ENCODE measurements around the gene SHTN1.

SHTN1 gene

DNA sequence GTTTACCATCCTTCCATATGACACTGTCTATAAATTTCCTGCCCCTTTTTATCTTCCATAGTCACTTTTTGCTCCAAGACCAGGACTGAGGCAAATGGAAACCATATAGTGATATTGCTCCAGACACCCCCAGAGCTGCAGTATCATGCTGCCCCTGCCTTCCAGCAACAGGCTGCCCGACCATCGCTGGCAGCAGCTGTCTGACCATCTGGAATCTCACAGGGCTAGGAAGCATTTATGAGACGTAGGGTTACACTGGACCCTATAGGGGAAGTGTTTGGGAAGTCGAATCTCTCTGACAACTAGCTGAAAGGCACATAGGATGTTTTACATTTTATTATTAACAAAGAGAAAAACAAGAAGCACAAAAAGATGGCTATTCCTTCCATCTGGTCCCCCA is 136.3 kb downstream of the SHTN1 start:
- TF ChIP-seq SPI1 (IDR thresholded peaks at IDR 0.05; ENCODE audit: low read depth, low read length) (no peak), POLR2A (IDR thresholded peaks at IDR 0.05; ENCODE audit: low read depth, low read length) (no peak), PAX5 (IDR thresholded peaks at IDR 0.05; ENCODE audit: insufficient read depth, low read length, severe bottlenecking) (no peak), POLR2AphosphoS5 (IDR thresholded peaks at IDR 0.05; ENCODE audit: low read depth, low read length) (no peak), TAF1 (IDR thresholded peaks at IDR 0.05; ENCODE audit: low read depth, low read length) (no peak), POU2F2 (IDR thresholded peaks at IDR 0.05; ENCODE audit: low read depth, low read length) (no peak)
- DNase-seq (ENCODE audit: insufficient read length, low spot score): no peak

DNA sequence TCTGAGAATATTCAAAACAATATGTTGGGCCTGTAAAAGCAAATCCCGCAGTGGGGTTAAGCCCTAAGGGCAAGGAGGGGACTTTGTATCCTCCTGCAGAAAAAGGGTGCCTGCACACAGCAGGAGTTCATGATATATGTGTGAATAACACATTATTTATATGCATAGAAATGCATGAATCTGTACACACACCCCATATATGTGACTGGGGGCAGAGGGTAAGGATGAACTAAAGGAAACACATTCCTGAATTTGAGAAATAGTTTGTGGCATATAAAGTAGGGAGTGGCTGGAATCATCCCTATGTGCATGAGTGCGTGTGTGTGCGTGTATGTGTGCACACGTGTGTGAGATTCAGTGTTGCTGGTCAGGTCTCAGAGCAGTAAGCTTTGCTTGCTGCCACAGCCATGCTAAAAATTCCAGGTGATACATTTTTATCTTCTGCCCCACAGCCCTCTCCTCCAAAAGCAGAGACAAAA is 136.8 kb downstream of the SHTN1 start:
- TF ChIP-seq POU2F2 (IDR thresholded peaks at IDR 0.05; ENCODE audit: low read depth, low read length): no peak
- no peak for TF ChIP-seq PAX5 (IDR thresholded peaks at IDR 0.05; ENCODE audit: insufficient read depth, low read length, severe bottlenecking)
- TF ChIP-seq POLR2AphosphoS5 (IDR thresholded peaks at IDR 0.05; ENCODE audit: low read depth, low read length): no peak
- no peak for TF ChIP-seq POLR2A (IDR thresholded peaks at IDR 0.05; ENCODE audit: low read depth, low read length)
- DNase-seq (ENCODE audit: insufficient read length, low spot score) (no peak), FAIRE-seq (no peak)

More for the DNA sequence above, 136.3 kb downstream of the SHTN1 start:
- no peak for FAIRE-seq

DNA sequence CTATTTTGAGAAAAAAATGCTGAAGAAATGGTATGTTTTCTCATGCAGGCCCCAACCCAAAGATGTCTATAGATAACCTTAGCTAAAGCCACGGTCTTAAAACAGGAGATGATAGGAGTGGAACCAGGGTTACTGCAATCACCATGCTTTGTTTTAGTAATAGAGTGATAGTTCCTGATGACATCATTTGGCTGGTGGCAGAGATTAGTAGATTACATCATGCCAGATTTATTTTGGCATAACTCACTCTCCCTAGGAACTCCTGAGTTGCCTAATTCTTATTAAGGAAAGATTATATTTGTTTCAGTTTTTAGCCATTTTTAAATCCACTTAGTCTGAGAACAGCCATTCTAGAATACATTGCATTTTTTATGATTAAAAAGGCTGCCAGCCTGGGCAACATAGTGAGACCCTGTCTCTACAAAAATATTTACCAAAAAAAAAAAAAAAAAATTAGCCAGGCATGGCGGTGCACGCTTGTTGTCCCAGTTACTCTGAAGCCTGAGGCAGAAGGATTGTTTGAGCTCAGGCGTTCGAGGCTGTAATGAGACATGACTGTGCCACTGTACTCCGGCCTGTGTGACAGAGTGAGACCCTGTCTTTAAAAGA is 137.9 kb downstream of the SHTN1 start:
- TF ChIP-seq PAX5 (IDR thresholded peaks at IDR 0.05; ENCODE audit: insufficient read depth, low read length, severe bottlenecking): no peak
- TF ChIP-seq SPI1 (IDR thresholded peaks at IDR 0.05; ENCODE audit: low read depth, low read length): no peak
- TF ChIP-seq POLR2AphosphoS5 (IDR thresholded peaks at IDR 0.05; ENCODE audit: low read depth, low read length): no peak
- no peak for TF ChIP-seq POLR2A (IDR thresholded peaks at IDR 0.05; ENCODE audit: low read depth, low read length)
- TF ChIP-seq TAF1 (IDR thresholded peaks at IDR 0.05; ENCODE audit: low read depth, low read length): no peak
- no peak for TF ChIP-seq POU2F2 (IDR thresholded peaks at IDR 0.05; ENCODE audit: low read depth, low read length)
- no peak for DNase-seq (ENCODE audit: insufficient read length, low spot score)
- no peak for FAIRE-seq

DNA sequence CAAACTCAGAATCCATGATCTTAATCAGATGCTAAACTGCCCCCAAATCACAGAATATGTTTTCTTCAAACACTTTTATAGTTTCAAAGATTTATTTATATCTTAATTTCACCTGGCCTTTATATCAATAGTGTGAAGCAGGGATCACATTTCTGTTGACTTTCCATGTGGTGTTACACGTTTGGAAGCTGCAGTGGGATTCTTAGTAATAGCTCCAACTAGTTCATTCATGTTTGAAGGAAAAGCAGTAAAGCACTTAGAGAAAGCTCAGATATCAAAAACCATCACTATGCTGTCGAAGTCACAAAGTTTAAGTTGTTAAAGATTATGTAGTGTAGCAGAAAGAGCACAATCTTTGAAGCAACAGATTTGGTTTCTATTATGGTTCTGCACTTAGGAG is 138.9 kb downstream of the SHTN1 start:
- no peak for DNase-seq (ENCODE audit: insufficient read length, low spot score)
- FAIRE-seq: no peak
- TF ChIP-seq POLR2A (IDR thresholded peaks at IDR 0.05; ENCODE audit: low read depth, low read length) (no peak), SPI1 (IDR thresholded peaks at IDR 0.05; ENCODE audit: low read depth, low read length) (no peak)

DNA sequence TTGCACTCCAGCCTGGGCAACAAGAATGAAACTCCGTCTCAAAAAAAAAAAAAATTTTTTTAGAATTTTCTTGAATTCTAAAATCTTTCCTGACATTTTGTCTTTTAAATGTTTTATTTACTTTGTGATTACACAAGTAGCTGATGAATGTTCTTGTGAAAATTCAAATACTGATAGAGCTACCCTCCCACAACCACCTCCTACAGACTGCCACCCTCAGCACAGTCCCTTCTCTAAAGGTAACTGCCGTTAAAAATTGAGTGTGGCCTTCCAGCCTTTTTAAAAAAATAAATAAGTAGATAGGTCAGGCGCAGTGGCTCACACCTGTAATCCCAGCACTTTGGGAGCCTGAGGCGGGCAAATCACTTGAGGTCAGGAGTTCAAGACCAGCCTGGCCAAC is 140.6 kb downstream of the SHTN1 start:
- no peak for FAIRE-seq
- TF ChIP-seq PAX5 (IDR thresholded peaks at IDR 0.05; ENCODE audit: insufficient read depth, low read length, severe bottlenecking) (no peak), SPI1 (IDR thresholded peaks at IDR 0.05; ENCODE audit: low read depth, low read length) (no peak), POLR2A (IDR thresholded peaks at IDR 0.05; ENCODE audit: low read depth, low read length) (no peak), POU2F2 (IDR thresholded peaks at IDR 0.05; ENCODE audit: low read depth, low read length) (no peak), POLR2AphosphoS5 (IDR thresholded peaks at IDR 0.05; ENCODE audit: low read depth, low read length) (no peak), TAF1 (IDR thresholded peaks at IDR 0.05; ENCODE audit: low read depth, low read length) (no peak)
- DNase-seq (ENCODE audit: insufficient read length, low spot score): no peak

DNA sequence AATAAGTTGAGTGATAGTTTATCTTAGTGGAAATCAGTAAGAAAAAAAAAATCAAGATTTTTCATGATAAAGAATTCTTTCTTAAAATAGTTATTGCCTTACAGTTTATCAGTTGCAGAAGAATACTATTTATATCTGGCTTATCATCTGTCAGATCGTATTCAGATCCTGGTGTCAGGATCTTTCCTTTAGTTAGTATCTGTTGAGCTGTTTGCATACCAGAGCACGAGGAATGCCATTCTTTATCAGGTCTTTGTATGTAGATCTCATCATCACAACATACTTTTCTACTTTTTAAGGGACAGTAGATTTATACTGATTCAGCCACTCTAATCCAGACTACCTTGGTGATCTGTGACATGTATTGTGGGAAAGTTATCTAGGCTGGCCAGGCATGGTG is 143.2 kb downstream of the SHTN1 start:
- no peak for FAIRE-seq
- DNase-seq (ENCODE audit: insufficient read length, low spot score): no peak
- TF ChIP-seq PAX5 (IDR thresholded peaks at IDR 0.05; ENCODE audit: insufficient read depth, low read length, severe bottlenecking) (no peak), POLR2A (IDR thresholded peaks at IDR 0.05; ENCODE audit: low read depth, low read length) (no peak), POU2F2 (IDR thresholded peaks at IDR 0.05; ENCODE audit: low read depth, low read length) (no peak), TAF1 (IDR thresholded peaks at IDR 0.05; ENCODE audit: low read depth, low read length) (no peak), POLR2AphosphoS5 (IDR thresholded peaks at IDR 0.05; ENCODE audit: low read depth, low read length) (no peak)

DNA sequence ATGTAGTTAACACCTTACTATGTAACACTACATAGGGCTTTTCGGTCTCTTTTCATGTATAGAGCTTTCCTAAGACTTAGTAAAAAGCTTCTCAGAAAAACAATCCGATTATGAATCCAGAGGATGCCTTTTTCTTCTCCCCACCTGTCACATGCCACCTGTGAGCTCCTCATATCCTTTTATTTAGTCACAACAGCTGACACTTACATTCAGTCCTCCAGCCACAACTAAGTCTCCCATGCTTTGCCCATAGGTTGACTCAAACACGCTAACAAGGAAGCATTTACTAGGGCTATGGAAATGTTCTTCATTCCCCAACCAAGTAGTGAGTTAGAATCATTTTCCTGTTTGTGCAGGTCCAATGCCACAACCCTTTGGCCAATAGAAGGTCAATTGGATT is 147.8 kb downstream of the SHTN1 start:
- no peak for FAIRE-seq
- TF ChIP-seq TAF1 (IDR thresholded peaks at IDR 0.05; ENCODE audit: low read depth, low read length): no peak
- no peak for TF ChIP-seq POLR2A (IDR thresholded peaks at IDR 0.05; ENCODE audit: low read depth, low read length)
- TF ChIP-seq POU2F2 (IDR thresholded peaks at IDR 0.05; ENCODE audit: low read depth, low read length): no peak
- no peak for TF ChIP-seq POLR2AphosphoS5 (IDR thresholded peaks at IDR 0.05; ENCODE audit: low read depth, low read length)
- TF ChIP-seq PAX5 (IDR thresholded peaks at IDR 0.05; ENCODE audit: insufficient read depth, low read length, severe bottlenecking): no peak
- no peak for TF ChIP-seq SPI1 (IDR thresholded peaks at IDR 0.05; ENCODE audit: low read depth, low read length)
- DNase-seq (ENCODE audit: insufficient read length, low spot score): no peak

DNA sequence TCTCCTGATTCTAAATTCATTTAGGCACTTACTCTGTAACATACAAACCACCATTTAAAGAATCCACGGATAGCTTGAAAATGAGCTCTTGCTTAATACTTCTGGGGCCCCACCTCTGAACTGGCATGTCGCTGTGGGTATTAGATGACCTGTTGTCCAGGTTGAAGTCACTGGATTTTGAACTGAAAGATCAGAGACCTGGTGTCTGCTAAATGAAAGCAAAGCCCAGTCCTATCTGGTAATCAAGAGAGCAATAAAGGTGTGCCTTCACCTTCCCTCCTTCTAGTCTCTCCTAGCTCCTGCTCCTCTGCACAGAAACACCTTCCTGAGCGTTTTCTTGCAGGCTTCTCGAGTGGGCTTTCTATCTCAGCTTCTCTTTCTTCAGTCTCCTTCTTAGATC is 151.3 kb downstream of the SHTN1 start:
- TF ChIP-seq POLR2AphosphoS5 (IDR thresholded peaks at IDR 0.05; ENCODE audit: low read depth, low read length) (no peak), POU2F2 (IDR thresholded peaks at IDR 0.05; ENCODE audit: low read depth, low read length) (no peak), TAF1 (IDR thresholded peaks at IDR 0.05; ENCODE audit: low read depth, low read length) (no peak), SPI1 (IDR thresholded peaks at IDR 0.05; ENCODE audit: low read depth, low read length) (no peak), POLR2A (IDR thresholded peaks at IDR 0.05; ENCODE audit: low read depth, low read length) (no peak), PAX5 (IDR thresholded peaks at IDR 0.05; ENCODE audit: insufficient read depth, low read length, severe bottlenecking) (no peak)
- FAIRE-seq: no peak
- no peak for DNase-seq (ENCODE audit: insufficient read length, low spot score)

DNA sequence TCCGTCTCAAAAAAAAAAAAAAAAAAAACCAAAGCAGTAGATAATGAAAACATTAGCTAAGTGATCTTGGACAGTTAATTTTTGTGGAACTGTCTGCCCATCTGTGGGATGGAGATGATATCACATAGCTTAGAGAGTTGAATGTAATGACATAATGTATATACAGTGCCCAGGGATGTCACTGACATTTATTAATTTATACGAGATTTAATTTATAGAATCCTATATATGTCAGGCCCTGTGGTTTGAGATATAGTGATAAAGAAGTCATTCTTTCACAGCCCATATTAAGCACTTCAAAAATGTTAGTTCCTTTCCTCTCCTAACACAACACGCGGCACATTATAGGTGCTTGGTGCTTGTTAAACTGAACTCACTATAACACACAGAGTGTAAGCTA is 151.7 kb downstream of the SHTN1 start:
- no peak for DNase-seq (ENCODE audit: insufficient read length, low spot score)
- TF ChIP-seq TAF1 (IDR thresholded peaks at IDR 0.05; ENCODE audit: low read depth, low read length) (no peak), POU2F2 (IDR thresholded peaks at IDR 0.05; ENCODE audit: low read depth, low read length) (no peak), POLR2A (IDR thresholded peaks at IDR 0.05; ENCODE audit: low read depth, low read length) (no peak), SPI1 (IDR thresholded peaks at IDR 0.05; ENCODE audit: low read depth, low read length) (no peak), POLR2AphosphoS5 (IDR thresholded peaks at IDR 0.05; ENCODE audit: low read depth, low read length) (no peak), PAX5 (IDR thresholded peaks at IDR 0.05; ENCODE audit: insufficient read depth, low read length, severe bottlenecking) (no peak)
- no peak for FAIRE-seq

DNA sequence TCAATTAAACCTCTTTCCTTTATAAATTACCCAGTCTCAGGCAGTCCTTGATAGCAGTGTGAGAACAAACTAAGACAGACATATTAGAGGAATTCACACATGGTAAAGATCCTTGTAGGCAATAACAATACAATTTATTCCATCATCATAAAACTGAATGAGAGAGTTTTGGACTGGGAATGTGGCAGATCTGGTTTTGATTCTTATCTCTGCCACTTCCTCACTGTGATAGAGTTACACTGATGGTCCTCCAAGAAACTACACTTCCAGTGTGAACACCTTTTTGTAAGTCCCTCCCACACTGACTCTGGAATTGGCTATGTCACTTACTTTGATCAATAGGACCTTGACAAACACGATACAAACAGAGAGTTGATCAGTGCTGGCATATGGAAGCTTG is 152.7 kb downstream of the SHTN1 start:
- FAIRE-seq: no peak
- DNase-seq (ENCODE audit: insufficient read length, low spot score): no peak
- TF ChIP-seq TAF1 (IDR thresholded peaks at IDR 0.05; ENCODE audit: low read depth, low read length) (no peak), POU2F2 (IDR thresholded peaks at IDR 0.05; ENCODE audit: low read depth, low read length) (no peak), PAX5 (IDR thresholded peaks at IDR 0.05; ENCODE audit: insufficient read depth, low read length, severe bottlenecking) (no peak), POLR2AphosphoS5 (IDR thresholded peaks at IDR 0.05; ENCODE audit: low read depth, low read length) (no peak), POLR2A (IDR thresholded peaks at IDR 0.05; ENCODE audit: low read depth, low read length) (no peak), SPI1 (IDR thresholded peaks at IDR 0.05; ENCODE audit: low read depth, low read length) (no peak)

Measured in GM12891 (cell line).